ENCODE data around the gene ITGB1. TPM values are rescaled to one million over a fixed set of nuclear protein-coding genes. Genes with fewer than 3 reads are reported as not detected.

Gene ITGB1
- total RNA-seq, 1 experiment from 2014 or later: 317 TPM

DNA sequence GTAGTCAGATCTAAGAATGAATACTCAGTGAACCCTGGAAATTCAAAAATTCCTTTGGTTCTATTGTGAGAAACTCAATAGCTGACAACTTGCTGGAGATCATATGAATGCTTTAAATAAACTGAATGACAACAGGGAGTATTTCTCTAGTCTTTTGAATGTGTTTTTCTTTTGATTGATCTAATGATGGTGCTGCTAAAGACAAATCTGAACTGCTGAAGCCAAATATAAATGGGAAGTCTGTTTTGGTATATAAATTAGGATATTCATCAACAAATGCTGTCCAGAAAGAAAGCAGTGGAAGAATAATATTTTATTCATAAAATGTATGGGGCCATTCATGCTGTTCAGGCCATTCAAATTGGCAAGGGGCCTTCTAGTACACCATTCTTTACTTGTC is 79.4 kb downstream of the ITGB1 start:
- Mint-ChIP-seq H3K36me3 (no peaks in the 10 kb centered on the region), H3K27me3 (ENCODE audit: low read depth) (peaks cover 19% of the 10 kb centered on the region), H3K4me3 (no peak overlapping the region), H3K4me1 (peaks cover 10% of the 10 kb centered on the region), H3K27ac (no peak overlapping the region), H3K9me3 (no peaks in the 10 kb centered on the region)
- TF ChIP-seq, protein P1, sequence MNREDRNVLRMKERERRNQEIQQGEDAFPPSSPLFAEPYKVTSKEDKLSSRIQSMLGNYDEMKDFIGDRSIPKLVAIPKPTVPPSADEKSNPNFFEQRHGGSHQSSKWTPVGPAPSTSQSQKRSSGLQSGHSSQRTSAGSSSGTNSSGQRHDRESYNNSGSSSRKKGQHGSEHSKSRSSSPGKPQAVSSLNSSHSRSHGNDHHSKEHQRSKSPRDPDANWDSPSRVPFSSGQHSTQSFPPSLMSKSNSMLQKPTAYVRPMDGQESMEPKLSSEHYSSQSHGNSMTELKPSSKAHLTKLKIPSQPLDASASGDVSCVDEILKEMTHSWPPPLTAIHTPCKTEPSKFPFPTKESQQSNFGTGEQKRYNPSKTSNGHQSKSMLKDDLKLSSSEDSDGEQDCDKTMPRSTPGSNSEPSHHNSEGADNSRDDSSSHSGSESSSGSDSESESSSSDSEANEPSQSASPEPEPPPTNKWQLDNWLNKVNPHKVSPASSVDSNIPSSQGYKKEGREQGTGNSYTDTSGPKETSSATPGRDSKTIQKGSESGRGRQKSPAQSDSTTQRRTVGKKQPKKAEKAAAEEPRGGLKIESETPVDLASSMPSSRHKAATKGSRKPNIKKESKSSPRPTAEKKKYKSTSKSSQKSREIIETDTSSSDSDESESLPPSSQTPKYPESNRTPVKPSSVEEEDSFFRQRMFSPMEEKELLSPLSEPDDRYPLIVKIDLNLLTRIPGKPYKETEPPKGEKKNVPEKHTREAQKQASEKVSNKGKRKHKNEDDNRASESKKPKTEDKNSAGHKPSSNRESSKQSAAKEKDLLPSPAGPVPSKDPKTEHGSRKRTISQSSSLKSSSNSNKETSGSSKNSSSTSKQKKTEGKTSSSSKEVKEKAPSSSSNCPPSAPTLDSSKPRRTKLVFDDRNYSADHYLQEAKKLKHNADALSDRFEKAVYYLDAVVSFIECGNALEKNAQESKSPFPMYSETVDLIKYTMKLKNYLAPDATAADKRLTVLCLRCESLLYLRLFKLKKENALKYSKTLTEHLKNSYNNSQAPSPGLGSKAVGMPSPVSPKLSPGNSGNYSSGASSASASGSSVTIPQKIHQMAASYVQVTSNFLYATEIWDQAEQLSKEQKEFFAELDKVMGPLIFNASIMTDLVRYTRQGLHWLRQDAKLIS (CRISPR knock-in tag; IDR thresholded peaks at IDR 0.05; ENCODE audit: borderline replicate concordance): no peak
- TF ChIP-seq ZNF671 (CRISPR knock-in tag; IDR thresholded peaks at IDR 0.05) (no peak), ZNF423 (CRISPR knock-in tag; IDR thresholded peaks at IDR 0.05) (no peak), FOXP1 (CRISPR knock-in tag; IDR thresholded peaks at IDR 0.05; ENCODE audit: borderline replicate concordance) (no peak), GABPB1 (CRISPR knock-in tag; IDR thresholded peaks at IDR 0.05) (no peak), NFATC4 (CRISPR knock-in tag; IDR thresholded peaks at IDR 0.05) (no peak), NR2C2 (CRISPR knock-in tag; IDR thresholded peaks at IDR 0.05) (no peak)
- TF ChIP-seq, protein P2, sequence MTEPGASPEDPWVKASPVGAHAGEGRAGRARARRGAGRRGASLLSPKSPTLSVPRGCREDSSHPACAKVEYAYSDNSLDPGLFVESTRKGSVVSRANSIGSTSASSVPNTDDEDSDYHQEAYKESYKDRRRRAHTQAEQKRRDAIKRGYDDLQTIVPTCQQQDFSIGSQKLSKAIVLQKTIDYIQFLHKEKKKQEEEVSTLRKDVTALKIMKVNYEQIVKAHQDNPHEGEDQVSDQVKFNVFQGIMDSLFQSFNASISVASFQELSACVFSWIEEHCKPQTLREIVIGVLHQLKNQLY (CRISPR knock-in tag; IDR thresholded peaks at IDR 0.05): no peak
- CTCF ChIA-PET: interaction anchor here (0.9 to 1.3 kb wide), 2 partner anchors 13 to 130 kb away, joined by 3 to 6 read pairs; no protein-coding TSS in a partner anchor
- POLR2A ChIA-PET: no interaction called here
- ATAC-seq: no peak
- DNase-seq (ENCODE audit: low spot score): no peak

DNA sequence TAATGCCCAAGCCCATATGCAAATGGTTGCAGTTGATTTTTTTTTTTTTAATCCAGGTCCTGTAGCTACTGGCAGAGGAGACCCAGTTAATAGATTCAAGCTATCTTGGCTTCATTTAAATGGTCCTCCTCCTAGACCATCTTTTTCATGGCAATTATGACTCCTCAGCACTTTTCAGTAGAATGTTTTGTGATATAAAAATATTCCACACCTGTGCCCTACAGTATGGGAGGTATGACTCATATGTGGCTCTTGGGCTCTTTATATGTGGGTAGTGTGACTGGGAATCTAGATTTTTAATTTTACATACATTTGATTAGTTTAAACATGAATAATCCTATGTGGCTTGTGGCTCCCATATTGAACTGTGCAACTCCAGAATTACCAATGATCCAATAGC is 80.1 kb downstream of the ITGB1 start:
- Mint-ChIP-seq H3K4me3 (no peak overlapping the region), H3K9me3 (no peaks in the 10 kb centered on the region; the same call in 1 of the 2 replicates), H3K27me3 (ENCODE audit: low read depth) (peaks cover 26% of the 10 kb centered on the region), H3K27ac (no peak overlapping the region), H3K36me3 (no peaks in the 10 kb centered on the region), H3K4me1 (peaks cover 10% of the 10 kb centered on the region)
- ChIA-PET POLR2A (no interaction called here), CTCF (interaction anchor here (0.9 kb wide), 1 partner anchor 131 kb away, joined by 3 read pairs; no protein-coding TSS in a partner anchor)
- no peak for ATAC-seq
- DNase-seq (ENCODE audit: low spot score): no peak
- TF ChIP-seq IRF2 (CRISPR knock-in tag; IDR thresholded peaks at IDR 0.05; ENCODE audit: borderline replicate concordance, low read depth) (no peak), NFE2L1 (CRISPR knock-in tag; IDR thresholded peaks at IDR 0.05) (no peak), JAZF1 (CRISPR knock-in tag; IDR thresholded peaks at IDR 0.05) (no peak), ZNF317 (CRISPR knock-in tag; IDR thresholded peaks at IDR 0.05; ENCODE audit: borderline replicate concordance, low read depth) (no peak), NR2C2 (CRISPR knock-in tag; IDR thresholded peaks at IDR 0.05) (no peak), RELA (CRISPR knock-in tag; IDR thresholded peaks at IDR 0.05; ENCODE audit: borderline replicate concordance) (no peak), ETV6 (CRISPR knock-in tag; IDR thresholded peaks at IDR 0.05) (no peak)
- TF ChIP-seq, protein P3, sequence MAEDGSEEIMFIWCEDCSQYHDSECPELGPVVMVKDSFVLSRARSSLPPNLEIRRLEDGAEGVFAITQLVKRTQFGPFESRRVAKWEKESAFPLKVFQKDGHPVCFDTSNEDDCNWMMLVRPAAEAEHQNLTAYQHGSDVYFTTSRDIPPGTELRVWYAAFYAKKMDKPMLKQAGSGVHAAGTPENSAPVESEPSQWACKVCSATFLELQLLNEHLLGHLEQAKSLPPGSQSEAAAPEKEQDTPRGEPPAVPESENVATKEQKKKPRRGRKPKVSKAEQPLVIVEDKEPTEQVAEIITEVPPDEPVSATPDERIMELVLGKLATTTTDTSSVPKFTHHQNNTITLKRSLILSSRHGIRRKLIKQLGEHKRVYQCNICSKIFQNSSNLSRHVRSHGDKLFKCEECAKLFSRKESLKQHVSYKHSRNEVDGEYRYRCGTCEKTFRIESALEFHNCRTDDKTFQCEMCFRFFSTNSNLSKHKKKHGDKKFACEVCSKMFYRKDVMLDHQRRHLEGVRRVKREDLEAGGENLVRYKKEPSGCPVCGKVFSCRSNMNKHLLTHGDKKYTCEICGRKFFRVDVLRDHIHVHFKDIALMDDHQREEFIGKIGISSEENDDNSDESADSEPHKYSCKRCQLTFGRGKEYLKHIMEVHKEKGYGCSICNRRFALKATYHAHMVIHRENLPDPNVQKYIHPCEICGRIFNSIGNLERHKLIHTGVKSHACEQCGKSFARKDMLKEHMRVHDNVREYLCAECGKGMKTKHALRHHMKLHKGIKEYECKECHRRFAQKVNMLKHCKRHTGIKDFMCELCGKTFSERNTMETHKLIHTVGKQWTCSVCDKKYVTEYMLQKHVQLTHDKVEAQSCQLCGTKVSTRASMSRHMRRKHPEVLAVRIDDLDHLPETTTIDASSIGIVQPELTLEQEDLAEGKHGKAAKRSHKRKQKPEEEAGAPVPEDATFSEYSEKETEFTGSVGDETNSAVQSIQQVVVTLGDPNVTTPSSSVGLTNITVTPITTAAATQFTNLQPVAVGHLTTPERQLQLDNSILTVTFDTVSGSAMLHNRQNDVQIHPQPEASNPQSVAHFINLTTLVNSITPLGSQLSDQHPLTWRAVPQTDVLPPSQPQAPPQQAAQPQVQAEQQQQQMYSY (CRISPR knock-in tag; IDR thresholded peaks at IDR 0.05): no peak
- TF ChIP-seq, protein P4, sequence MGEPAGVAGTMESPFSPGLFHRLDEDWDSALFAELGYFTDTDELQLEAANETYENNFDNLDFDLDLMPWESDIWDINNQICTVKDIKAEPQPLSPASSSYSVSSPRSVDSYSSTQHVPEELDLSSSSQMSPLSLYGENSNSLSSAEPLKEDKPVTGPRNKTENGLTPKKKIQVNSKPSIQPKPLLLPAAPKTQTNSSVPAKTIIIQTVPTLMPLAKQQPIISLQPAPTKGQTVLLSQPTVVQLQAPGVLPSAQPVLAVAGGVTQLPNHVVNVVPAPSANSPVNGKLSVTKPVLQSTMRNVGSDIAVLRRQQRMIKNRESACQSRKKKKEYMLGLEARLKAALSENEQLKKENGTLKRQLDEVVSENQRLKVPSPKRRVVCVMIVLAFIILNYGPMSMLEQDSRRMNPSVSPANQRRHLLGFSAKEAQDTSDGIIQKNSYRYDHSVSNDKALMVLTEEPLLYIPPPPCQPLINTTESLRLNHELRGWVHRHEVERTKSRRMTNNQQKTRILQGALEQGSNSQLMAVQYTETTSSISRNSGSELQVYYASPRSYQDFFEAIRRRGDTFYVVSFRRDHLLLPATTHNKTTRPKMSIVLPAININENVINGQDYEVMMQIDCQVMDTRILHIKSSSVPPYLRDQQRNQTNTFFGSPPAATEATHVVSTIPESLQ (CRISPR knock-in tag; IDR thresholded peaks at IDR 0.05): no peak
- TF ChIP-seq, protein P5, sequence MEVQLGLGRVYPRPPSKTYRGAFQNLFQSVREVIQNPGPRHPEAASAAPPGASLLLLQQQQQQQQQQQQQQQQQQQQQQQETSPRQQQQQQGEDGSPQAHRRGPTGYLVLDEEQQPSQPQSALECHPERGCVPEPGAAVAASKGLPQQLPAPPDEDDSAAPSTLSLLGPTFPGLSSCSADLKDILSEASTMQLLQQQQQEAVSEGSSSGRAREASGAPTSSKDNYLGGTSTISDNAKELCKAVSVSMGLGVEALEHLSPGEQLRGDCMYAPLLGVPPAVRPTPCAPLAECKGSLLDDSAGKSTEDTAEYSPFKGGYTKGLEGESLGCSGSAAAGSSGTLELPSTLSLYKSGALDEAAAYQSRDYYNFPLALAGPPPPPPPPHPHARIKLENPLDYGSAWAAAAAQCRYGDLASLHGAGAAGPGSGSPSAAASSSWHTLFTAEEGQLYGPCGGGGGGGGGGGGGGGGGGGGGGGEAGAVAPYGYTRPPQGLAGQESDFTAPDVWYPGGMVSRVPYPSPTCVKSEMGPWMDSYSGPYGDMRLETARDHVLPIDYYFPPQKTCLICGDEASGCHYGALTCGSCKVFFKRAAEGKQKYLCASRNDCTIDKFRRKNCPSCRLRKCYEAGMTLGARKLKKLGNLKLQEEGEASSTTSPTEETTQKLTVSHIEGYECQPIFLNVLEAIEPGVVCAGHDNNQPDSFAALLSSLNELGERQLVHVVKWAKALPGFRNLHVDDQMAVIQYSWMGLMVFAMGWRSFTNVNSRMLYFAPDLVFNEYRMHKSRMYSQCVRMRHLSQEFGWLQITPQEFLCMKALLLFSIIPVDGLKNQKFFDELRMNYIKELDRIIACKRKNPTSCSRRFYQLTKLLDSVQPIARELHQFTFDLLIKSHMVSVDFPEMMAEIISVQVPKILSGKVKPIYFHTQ (CRISPR knock-in tag; IDR thresholded peaks at IDR 0.05): no peak
- TF ChIP-seq, protein P6, sequence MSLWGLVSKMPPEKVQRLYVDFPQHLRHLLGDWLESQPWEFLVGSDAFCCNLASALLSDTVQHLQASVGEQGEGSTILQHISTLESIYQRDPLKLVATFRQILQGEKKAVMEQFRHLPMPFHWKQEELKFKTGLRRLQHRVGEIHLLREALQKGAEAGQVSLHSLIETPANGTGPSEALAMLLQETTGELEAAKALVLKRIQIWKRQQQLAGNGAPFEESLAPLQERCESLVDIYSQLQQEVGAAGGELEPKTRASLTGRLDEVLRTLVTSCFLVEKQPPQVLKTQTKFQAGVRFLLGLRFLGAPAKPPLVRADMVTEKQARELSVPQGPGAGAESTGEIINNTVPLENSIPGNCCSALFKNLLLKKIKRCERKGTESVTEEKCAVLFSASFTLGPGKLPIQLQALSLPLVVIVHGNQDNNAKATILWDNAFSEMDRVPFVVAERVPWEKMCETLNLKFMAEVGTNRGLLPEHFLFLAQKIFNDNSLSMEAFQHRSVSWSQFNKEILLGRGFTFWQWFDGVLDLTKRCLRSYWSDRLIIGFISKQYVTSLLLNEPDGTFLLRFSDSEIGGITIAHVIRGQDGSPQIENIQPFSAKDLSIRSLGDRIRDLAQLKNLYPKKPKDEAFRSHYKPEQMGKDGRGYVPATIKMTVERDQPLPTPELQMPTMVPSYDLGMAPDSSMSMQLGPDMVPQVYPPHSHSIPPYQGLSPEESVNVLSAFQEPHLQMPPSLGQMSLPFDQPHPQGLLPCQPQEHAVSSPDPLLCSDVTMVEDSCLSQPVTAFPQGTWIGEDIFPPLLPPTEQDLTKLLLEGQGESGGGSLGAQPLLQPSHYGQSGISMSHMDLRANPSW (CRISPR knock-in tag; conservative IDR thresholded peaks at IDR 0.05; ENCODE audit: low read depth): no peak

All from WTC11 (cell line).